Muscle of leg (tissue), 11 donors: ENCODE results near the gene ZNF701. TPM values are rescaled to one million over a fixed set of nuclear protein-coding genes. Genes with fewer than 3 reads are reported as not detected.
"Not testable (repeated sequence)": the region's sequence is repeated elsewhere in the genome, so short reads cannot be mapped to it uniquely, and the experiment has no call there.

ENCODE experiments used
- DNase-seq: peaks from one replicate; pipeline ENCODE4 v3.0.0; 2013
- H3K27ac ChIP-seq: one replicate; pipeline ENCODE4 v1.5.1; 2013; ENCODE audit warnings: mild to moderate bottlenecking, low read length, control low read depth
- H3K27me3 ChIP-seq: one replicate; pipeline ENCODE4 v1.6.1; 2013; ENCODE audit warnings: low read length; ENCODE audit not compliant: control insufficient read depth, insufficient read depth
- H3K36me3 ChIP-seq: one replicate; pipeline ENCODE4 v1.6.1; 2013; ENCODE audit warnings: low read length; ENCODE audit not compliant: control insufficient read depth, insufficient read depth
- H3K4me1 ChIP-seq: one replicate; pipeline ENCODE4 v1.6.1; 2013; ENCODE audit warnings: low read length; ENCODE audit not compliant: control insufficient read depth, insufficient read depth
- H3K4me3 ChIP-seq: one replicate; pipeline ENCODE4 v1.5.1; 2013; ENCODE audit warnings: low read length, control low read depth
- H3K9me3 ChIP-seq: replicated peaks from 2 replicates; pipeline ENCODE4 v1.6.1; 2013; ENCODE audit warnings: low read depth, low read length; ENCODE audit not compliant: control insufficient read depth
- WGBS: methylation state at CpG from one replicate; pipeline ENCODE4 v1.1.5; 2013; ENCODE audit warnings: missing lambda C conversion rate; ENCODE audit not compliant: insufficient coverage; 5-methylcytosine and 5-hydroxymethylcytosine counted together
- polyA plus RNA-seq, 8 donors: library from polyadenylated mRNA; unstranded; fragments of 120-200 nt; gene quantifications; one replicate each; pipeline versions ENCODE4 v1.2.1 to v1.2.3, GENCODE V29; 2013; ENCODE audit warnings: inconsistent platforms in 1 of 8, low replicate concordance in 1 of 8; ENCODE audit not compliant: insufficient read length in 8 of 8, insufficient read depth in 1 of 8
- total RNA-seq: library from RNA; stranded (reverse); fragments of 120-200 nt; gene quantifications from one replicate; pipeline ENCODE4 v1.2.4, GENCODE V29; 2013

The ZNF701 gene
- total and polyA plus RNA-seq, 9 donors, result 6.4 to 12.5 (median 8.4) TPM

GRCh38 chr19:52536448-52536800 is 33.7 kb upstream of the ZNF701 start:
- H3K27ac ChIP-seq, result peak overlapping the region; percentile 76

GRCh38 chr19:52538815-52539214 is 31.3 kb upstream of the ZNF701 start:
- DNase-seq, H3K4me3 ChIP-seq, H3K9me3 ChIP-seq, H3K27ac ChIP-seq, H3K36me3 ChIP-seq, H3K27me3 ChIP-seq, H3K4me1 ChIP-seq: not testable (repeated sequence)
- no CpG with 5 or more reads among the region's 4 CpGs for WGBS

More at GRCh38 chr19:52536448-52536800, 33.7 kb upstream of the ZNF701 start:
- WGBS, result 3% methylated on average over 16 of the region's 17 CpGs
- Histone ChIP-seq H3K4me1 (peaks cover 10% of the 10 kb centered on the region), H3K9me3 (no peaks in the 10 kb centered on the region), H3K36me3 (no peaks in the 10 kb centered on the region), H3K4me3 (peak overlapping the region; percentile 65), H3K27me3 (no peaks in the 10 kb centered on the region)
- peak; percentile 16 for DNase-seq

- not testable (repeated sequence) for H3K27me3 ChIP-seq, H3K27ac ChIP-seq, H3K4me1 ChIP-seq, H3K9me3 ChIP-seq, H3K4me3 ChIP-seq, DNase-seq
- 100% methylated on average over 2 of the region's 5 CpGs for WGBS
- peaks cover 17% of the 10 kb centered on the region for H3K36me3 ChIP-seq
These were observed 28.9 kb upstream of the ZNF701 start for GRCh38 chr19:52541176-52541575.

GRCh38 chr19:52541608-52542007 is 28.5 kb upstream of the ZNF701 start:
- Histone ChIP-seq H3K9me3 (no peaks in the 10 kb centered on the region), H3K36me3 (peaks cover 19% of the 10 kb centered on the region), H3K4me1 (peaks cover 2% of the 10 kb centered on the region), H3K4me3 (no peak overlapping the region), H3K27me3 (no peaks in the 10 kb centered on the region), H3K27ac (no peak overlapping the region)
- DNase-seq, result no peak
- no CpG with 5 or more reads among the region's 5 CpGs for WGBS

GRCh38 chr19:52542541-52542940 is 27.5 kb upstream of the ZNF701 start:
- not testable (repeated sequence) for H3K27me3 ChIP-seq, H3K9me3 ChIP-seq, H3K4me1 ChIP-seq, DNase-seq, H3K4me3 ChIP-seq
- peaks cover 25% of the 10 kb centered on the region for H3K36me3 ChIP-seq
- H3K27ac ChIP-seq, result peak overlapping the region; percentile 35
- WGBS, result no CpG with 5 or more reads among the region's 6 CpGs

GRCh38 chr19:52542984-52543664 is 27.0 kb upstream of the ZNF701 start:
- H3K36me3 ChIP-seq, result peaks cover 26% of the 10 kb centered on the region
- H3K4me1 ChIP-seq, result no peaks in the 10 kb centered on the region
- 83% methylated on average over 4 of the region's 8 CpGs for WGBS
- H3K27me3 ChIP-seq, result no peaks in the 10 kb centered on the region
- H3K4me3 ChIP-seq, result no peak overlapping the region
- no peak for DNase-seq
- H3K27ac ChIP-seq, result peak overlapping the region; percentile 35
- H3K9me3 ChIP-seq, result no peaks in the 10 kb centered on the region

- Histone ChIP-seq H3K27me3 (no peaks in the 10 kb centered on the region), H3K9me3 (peaks cover 40% of the 10 kb centered on the region), H3K4me1 (no peaks in the 10 kb centered on the region), H3K36me3 (peaks cover 50% of the 10 kb centered on the region), H3K27ac (no peak overlapping the region), H3K4me3 (no peak overlapping the region)
- no peak for DNase-seq
- WGBS, result 94% methylated on average over 11 of the region's 15 CpGs
These were observed 15.7 kb upstream of the ZNF701 start for GRCh38 chr19:52554216-52554971.

- no peak for DNase-seq
- no peak overlapping the region for H3K27ac ChIP-seq
- H3K36me3 ChIP-seq, result peaks cover 44% of the 10 kb centered on the region
- H3K4me3 ChIP-seq, result no peak overlapping the region
- peaks cover 47% of the 10 kb centered on the region for H3K9me3 ChIP-seq
- WGBS, result 100% methylated on average over 6 of the region's 16 CpGs
- no peaks in the 10 kb centered on the region for H3K27me3 ChIP-seq
- H3K4me1 ChIP-seq, result no peaks in the 10 kb centered on the region
These were observed 12.7 kb upstream of the ZNF701 start for GRCh38 chr19:52557231-52557995.

GRCh38 chr19:52558732-52559445 is 11.2 kb upstream of the ZNF701 start:
- H3K27me3 ChIP-seq, DNase-seq, H3K4me1 ChIP-seq, H3K4me3 ChIP-seq, H3K27ac ChIP-seq: not testable (repeated sequence)
- Histone ChIP-seq H3K9me3 (peaks cover 39% of the 10 kb centered on the region), H3K36me3 (peaks cover 39% of the 10 kb centered on the region)
- WGBS, result no CpG with 5 or more reads among the region's 5 CpGs
